ENCODE data around the gene CDK1.

Gene CDK1

GRCh38 chr10:60778214-60778970 lies at the start of gene CDK1:
CDK1 (plus strand) TSS chr10:60778478; CDS start chr10:60780166, 1,688 bp downstream.
- DNase-seq (ENCODE audit: low read depth) = peak; percentile 90

DNA sequence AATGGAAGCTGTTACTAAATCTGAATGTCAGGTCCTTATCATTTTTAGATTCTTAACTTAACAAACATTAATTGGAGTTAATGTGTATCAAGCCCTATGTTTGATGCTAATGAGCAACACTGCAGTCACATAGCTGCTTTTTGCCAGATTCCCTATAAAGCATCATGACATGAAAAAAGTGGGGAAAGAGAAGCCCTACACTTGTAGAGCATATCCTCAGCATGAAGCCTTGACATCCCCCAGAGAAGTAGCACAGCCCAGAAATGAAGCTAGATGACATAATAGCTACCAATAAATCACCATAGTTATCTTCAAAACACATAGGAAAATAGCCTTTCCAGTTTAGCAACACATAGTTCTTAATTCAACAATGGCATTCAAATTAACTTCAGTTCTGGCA lies 49.2 kb upstream of the CDK1 start:
- no peak for DNase-seq (ENCODE audit: low read depth)

- no peak for DNase-seq (ENCODE audit: low read depth)
Measured at GRCh38 chr10:60731134-60731885, 47.0 kb upstream of the CDK1 start.

DNA sequence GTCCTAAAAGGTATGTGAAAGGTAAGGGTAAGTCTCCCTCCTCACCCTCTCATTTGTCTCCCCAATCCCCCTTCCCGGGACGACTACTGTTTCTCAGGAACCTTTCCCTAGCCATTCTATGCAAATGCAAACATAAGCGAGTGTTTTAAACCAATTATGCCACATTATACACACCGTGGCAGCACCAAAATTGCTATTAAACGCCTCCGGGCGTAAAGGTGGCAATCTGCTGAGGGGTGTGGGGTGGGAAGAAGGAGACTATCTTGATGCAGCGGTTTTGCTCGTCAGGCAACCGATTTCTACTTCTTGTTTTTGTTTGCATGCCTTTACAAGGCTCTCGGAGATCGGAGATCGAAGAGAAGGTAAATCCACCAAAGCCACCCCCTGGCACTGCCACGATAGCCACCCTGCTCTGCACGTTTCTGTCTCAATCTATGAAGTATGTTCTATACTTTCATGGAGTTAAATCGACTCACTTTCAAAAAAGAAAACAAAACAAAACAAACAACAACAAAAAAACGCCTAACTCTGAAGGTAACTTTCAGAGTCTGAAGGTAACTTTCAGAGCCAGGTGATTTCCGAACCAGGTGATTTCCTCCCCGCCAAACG lies 46.0 kb upstream of the CDK1 start:
- DNase-seq (ENCODE audit: low read depth) = no peak

DNA sequence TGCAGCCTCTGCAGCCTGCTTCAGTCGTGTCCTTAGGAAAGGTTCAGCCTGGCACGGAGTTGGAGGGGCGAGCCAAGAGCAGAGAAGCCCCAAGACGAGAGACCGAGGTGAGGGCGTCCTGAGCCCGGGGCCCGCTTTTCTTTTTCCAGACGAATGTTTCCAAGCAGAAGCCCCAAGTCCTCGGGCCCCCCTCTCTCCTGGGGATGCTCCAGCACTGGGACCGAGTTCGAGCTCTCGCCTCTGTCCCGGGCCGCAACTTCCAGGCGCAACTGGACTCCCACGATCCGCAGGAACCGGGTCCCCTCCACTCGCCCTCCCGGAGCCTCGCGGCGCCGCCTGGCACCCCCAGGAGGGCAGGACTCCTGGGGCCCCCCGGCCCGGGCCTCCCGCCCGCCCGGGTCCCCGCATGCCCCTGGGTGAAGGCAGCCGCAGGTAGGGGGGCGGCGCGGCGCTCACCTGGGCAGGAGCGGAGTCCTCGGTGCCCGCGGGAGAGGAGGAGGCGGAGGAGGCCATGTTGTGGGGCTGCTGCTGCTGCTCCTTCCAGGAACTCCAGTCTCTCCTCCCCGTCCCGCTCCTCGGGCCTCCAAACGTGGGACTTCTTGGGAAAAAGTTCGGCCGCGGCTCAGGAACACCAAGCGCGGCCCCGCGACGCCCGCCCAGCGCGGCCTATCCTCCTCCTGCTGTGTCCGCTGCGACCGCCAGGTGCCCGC lies 45.3 kb upstream of the CDK1 start:
- DNase-seq (ENCODE audit: low read depth) = no peak

- DNase-seq (ENCODE audit: low read depth) = no peak
Measured at GRCh38 chr10:60733517-60733822, 44.8 kb upstream of the CDK1 start.

- DNase-seq (ENCODE audit: low read depth) = no peak
Measured at GRCh38 chr10:60733826-60734225, 44.5 kb upstream of the CDK1 start.

- no peak for DNase-seq (ENCODE audit: low read depth)
Measured at GRCh38 chr10:60734226-60734625, 44.1 kb upstream of the CDK1 start.

GRCh38 chr10:60735244-60735643 lies 43.0 kb upstream of the CDK1 start:
- DNase-seq (ENCODE audit: low read depth) = no peak

- no peak for DNase-seq (ENCODE audit: low read depth)
Measured at GRCh38 chr10:60737242-60737641, 41.0 kb upstream of the CDK1 start.

GRCh38 chr10:60739558-60739957 lies 38.7 kb upstream of the CDK1 start:
- no peak for DNase-seq (ENCODE audit: low read depth)

DNA sequence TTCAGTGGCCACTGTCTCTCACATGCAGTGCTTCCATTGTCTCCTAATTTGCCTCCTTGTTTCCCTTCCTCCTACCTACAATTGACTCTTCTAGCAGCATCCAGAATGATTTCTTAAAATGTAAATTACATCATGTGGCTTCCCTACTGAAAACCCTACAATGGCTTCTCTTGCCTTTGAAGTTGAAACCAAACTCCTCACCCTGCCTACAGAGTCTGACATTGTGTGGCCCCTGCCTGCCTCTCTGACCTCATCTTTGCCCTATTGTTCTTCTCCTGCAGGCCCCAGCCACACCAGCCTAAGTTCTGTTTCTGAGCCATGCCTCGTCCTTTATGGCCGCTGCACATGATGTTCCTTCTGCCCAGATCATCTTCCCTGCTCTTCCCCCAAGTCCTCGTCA lies 35.8 kb upstream of the CDK1 start:
- DNase-seq (ENCODE audit: low read depth) = no peak

GRCh38 chr10:60747817-60748469 lies 30.3 kb upstream of the CDK1 start:
- no peak for DNase-seq (ENCODE audit: low read depth)

DNA sequence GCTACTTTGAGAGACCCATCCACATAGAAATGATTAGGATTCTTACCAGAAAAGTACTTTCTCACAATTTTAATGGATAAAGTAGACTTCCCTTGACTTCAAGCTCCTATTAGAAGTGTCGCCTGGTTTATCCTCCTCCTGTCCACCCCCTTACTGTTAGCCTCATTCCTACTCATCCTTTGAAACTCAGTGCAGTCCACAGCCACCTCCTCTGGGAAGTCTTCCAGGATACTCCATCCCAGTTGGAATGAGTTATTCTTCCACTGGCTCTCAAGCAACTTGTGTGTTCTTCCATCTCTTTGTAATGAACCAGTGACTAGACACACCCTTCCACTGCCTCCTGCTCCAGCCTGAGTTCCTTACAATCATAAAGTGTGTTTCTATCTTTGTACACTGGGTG lies 25.1 kb upstream of the CDK1 start:
- DNase-seq (ENCODE audit: low read depth) = no peak

- DNase-seq (ENCODE audit: low read depth) = no peak
Measured at GRCh38 chr10:60753817-60754216, 24.5 kb upstream of the CDK1 start.

DNA sequence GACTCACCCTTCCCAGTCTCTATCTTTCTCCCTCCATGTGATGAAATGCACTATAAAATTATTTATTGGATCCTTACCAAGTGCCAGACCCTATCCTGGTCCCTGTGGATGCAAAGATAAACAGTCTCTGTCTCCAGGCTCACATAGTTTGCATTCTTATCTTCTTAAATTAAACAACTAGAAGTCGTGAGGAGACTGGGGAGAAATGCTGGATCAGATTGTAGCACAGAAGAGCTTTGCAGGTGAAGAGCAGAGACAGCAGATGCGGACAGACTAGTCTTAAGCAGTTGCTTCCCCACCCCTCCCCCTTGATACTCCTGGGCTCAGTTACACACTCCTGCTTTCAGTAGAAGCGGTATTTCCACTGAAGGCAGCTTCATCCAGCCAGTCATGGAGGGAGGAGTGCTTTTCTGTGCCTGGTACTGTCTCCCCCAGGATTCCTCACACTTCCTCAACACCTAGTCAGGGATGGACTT lies 20.8 kb upstream of the CDK1 start:
- DNase-seq (ENCODE audit: low read depth) = no peak

DNA sequence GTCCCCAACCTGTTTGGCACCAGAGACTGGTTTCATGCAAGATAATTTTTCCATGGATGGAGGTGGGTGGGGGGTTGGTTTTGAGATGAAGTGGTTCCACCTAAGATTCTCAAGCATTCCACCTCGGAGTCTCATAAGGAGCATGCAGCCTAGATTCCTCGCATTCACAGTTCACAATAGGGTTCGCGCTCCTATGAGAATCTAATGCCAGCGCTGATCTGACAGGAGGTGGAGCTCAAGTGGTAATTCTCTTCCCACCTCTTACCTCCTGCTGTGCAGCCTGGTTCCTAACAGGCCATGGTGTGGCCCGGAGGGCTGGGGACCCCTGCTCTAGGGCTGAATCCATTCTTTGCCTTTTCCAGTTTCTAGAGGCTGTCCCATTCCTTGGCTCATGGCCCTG lies 19.1 kb upstream of the CDK1 start:
- no peak for DNase-seq (ENCODE audit: low read depth)

DNA sequence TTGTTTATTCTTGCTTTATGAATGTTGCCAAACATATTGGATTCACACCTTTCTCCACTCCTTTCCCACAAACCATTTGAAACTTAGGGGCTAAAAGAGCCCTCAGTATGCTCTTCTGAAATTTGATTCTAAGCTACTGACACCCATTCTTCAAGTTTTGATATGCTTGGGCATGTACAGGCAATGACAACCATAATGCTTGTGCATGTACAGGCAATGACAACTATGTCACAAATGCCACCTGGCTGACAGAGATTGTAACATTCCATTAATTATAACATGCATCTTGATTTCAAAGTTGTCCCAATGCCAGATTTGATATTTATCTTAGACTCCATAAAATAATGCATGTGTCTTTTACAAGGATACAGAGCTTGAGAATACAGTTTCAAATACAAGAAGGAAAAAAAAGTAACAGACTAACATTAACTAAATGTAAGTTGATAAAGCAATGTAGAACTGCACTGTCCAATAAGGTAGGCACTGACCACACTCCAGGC lies 17.5 kb upstream of the CDK1 start:
- no peak for DNase-seq (ENCODE audit: low read depth)

- DNase-seq (ENCODE audit: low read depth) = no peak
Measured at GRCh38 chr10:60762554-60762953, 15.7 kb upstream of the CDK1 start.

DNA sequence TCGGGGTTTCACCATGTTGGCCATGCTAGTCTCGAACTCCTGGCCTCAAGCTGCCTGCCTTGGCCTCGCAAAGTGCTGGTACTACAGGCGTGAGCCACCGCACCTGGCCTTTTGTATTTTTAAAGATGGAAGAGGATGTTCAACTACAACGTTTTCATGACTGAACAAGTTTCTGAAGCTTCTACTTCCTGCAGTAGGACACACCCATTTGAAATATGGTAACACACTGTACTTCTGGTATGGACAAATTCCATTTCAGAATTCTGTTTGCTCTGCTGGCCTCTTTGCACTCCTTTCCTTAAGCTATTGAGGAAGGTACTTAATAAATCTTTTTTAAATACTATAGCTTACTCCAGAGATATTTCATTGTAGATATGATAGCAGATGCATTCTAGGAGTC lies 10.9 kb upstream of the CDK1 start:
- DNase-seq (ENCODE audit: low read depth) = no peak

- no peak for DNase-seq (ENCODE audit: low read depth)
Measured at GRCh38 chr10:60769406-60769805, 8.9 kb upstream of the CDK1 start.

- no peak for DNase-seq (ENCODE audit: low read depth)
Measured at GRCh38 chr10:60777696-60778213, 523 bp upstream of the CDK1 start.
